ENCODE measurements around the gene MEGF11. TPM values are rescaled to one million over a fixed set of nuclear protein-coding genes. Genes with fewer than 3 reads are reported as not detected.

Gene MEGF11
- total and polyA plus RNA-seq, 9 donors = 0.04 to 11.4 (median 0.40) TPM; not detected in 2

DNA sequence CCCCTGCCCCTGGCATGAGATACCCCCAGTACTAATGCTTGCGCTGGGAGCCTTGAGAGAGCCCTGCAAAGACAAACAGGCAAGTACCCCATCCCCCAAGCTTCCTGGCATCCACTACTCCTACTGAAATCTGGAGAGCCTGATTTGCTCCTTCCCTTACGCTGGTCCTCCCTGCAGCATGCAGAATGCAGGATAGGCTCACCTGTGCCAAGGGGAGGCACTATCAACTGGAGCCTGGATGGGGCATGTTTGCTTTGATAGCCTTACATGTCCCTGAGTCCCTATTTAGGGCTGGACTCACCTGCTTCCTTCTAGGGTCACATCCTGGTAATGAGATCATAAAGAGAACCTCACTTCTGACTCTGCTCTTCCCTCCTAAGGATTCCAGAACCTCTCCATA lies 341.3 kb downstream of the MEGF11 start:
- no peak for DNase-seq
- Histone ChIP-seq H3K4me3 (no peak overlapping the region), H3K9me3 (no peaks in the 10 kb centered on the region), H3K4me1 (ENCODE audit: insufficient read depth) (peaks cover 8% of the 10 kb centered on the region), H3K27ac (no peak overlapping the region), H3K27me3 (no peaks in the 10 kb centered on the region), H3K36me3 (no peaks in the 10 kb centered on the region)
- intact Hi-C loops (cut with DNase I) = loop anchor here in 1 of 4 donors (10.0 kb wide), 1 partner anchor 373 kb away; no protein-coding TSS in a partner anchor
- TF ChIP-seq CTCF (IDR thresholded peaks at IDR 0.05) (no peak), POLR2A (IDR thresholded peaks at IDR 0.05) (no peak), EP300 (IDR thresholded peaks at IDR 0.05) (no peak)
- 92 to 100% (median 95%) methylated on average over 2 of the region's 2 CpGs for WGBS, 3 donors

DNA sequence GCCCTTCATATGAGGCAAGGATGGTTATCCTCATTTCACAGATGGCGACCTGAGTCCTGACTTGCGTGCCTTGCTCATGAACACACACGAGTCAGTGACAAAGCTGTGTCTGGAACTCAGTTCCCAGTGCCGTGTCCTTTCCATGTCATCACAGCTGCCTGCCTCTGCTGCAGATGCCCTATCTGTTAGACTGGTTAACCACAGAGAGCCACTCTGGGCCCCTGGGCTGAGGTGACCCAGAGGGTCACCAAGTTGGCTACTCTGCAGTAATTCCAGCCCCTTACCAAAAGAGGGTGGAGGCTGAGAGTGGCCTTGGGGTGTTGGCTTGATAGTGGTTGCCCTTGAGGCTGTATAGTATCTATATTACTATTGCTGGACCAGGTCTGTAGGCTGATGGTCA lies 343.2 kb downstream of the MEGF11 start:
- WGBS, 3 donors = 92 to 96% (median 95%) methylated on average over 4 of the region's 4 CpGs
- no peak for TF ChIP-seq EP300 (IDR thresholded peaks at IDR 0.05)
- H3K4me1 ChIP-seq (ENCODE audit: insufficient read depth) = no peaks in the 10 kb centered on the region
- no peaks in the 10 kb centered on the region for H3K9me3 ChIP-seq
- H3K27ac ChIP-seq = no peak overlapping the region
- no peaks in the 10 kb centered on the region for H3K27me3 ChIP-seq
- no peak for DNase-seq
- H3K36me3 ChIP-seq = no peaks in the 10 kb centered on the region
- no peak overlapping the region for H3K4me3 ChIP-seq
- intact Hi-C loops (cut with DNase I) = loop anchor here in 1 of 4 donors (10.0 kb wide), 1 partner anchor 374 kb away; no protein-coding TSS in a partner anchor

DNA sequence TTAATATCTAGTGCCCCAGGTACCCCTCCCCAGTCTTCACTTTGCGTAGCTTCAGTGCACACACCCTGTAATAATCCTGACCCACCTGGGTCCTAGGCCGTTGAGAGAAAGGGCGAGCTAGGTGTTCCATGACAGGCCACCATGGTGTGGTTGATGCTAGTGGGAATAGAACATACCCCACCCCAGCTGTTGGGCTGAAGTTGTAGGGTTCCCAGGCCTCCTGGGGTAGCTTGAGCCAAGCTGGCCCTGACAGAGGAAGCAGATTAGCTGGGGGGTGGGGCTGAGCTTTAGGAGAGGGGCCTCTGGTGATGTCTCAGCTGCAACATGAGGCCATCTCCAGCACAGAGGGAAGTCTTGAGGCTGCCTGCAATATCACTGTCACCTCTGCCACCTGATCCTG lies 343.7 kb downstream of the MEGF11 start:
- no peak for DNase-seq
- TF ChIP-seq POLR2A (IDR thresholded peaks at IDR 0.05) = no peak
- intact Hi-C loops (cut with DNase I) = loop anchor here in 1 of 4 donors (10.0 kb wide), 1 partner anchor 375 kb away; no protein-coding TSS in a partner anchor
- H3K9me3 ChIP-seq = no peaks in the 10 kb centered on the region
- no peaks in the 10 kb centered on the region for H3K4me1 ChIP-seq (ENCODE audit: insufficient read depth)
- WGBS, 3 donors = 92 to 97% (median 94%) methylated on average over 3 of the region's 3 CpGs
- no peaks in the 10 kb centered on the region for H3K27me3 ChIP-seq
- no peak overlapping the region for H3K4me3 ChIP-seq
- no peak overlapping the region for H3K27ac ChIP-seq
- no peaks in the 10 kb centered on the region for H3K36me3 ChIP-seq

DNA sequence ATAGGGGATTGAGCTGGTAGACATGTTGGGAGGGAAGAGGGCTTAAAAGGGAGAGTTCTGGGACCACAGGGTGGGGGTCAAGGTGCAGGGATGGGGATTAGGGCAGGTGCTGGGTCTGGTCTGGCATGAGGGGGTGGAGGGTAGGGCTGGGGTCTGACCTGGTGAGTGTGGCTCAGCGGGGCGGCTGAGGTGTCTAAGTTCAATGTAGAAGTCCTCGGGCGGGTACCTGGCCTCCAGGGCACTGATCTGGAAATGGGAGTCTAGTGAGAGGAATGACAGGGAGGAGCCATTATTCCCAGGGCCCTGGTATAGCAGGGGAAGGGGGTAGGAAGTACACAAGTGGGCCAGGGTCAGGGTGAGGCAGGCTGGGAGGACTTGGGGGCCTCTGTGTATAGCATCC lies 344.7 kb downstream of the MEGF11 start:
- TF ChIP-seq POLR2A (IDR thresholded peaks at IDR 0.05) (no peak), EP300 (IDR thresholded peaks at IDR 0.05) (no peak), CTCF (IDR thresholded peaks at IDR 0.05) (no peak)
- no peaks in the 10 kb centered on the region for H3K27me3 ChIP-seq
- H3K36me3 ChIP-seq = no peaks in the 10 kb centered on the region
- H3K9me3 ChIP-seq = no peaks in the 10 kb centered on the region
- H3K27ac ChIP-seq = no peak overlapping the region
- WGBS, 3 donors = 93 to 95% (median 95%) methylated on average over 4 of the region's 4 CpGs
- no peak for DNase-seq
- peaks cover 2% of the 10 kb centered on the region for H3K4me1 ChIP-seq (ENCODE audit: insufficient read depth)
- intact Hi-C loops (cut with DNase I) = no loop called here
- no peak overlapping the region for H3K4me3 ChIP-seq

- Histone ChIP-seq H3K36me3 (no peaks in the 10 kb centered on the region), H3K27ac (no peak overlapping the region), H3K9me3 (no peaks in the 10 kb centered on the region), H3K4me3 (no peak overlapping the region), H3K4me1 (ENCODE audit: insufficient read depth) (peaks cover 2% of the 10 kb centered on the region), H3K27me3 (no peaks in the 10 kb centered on the region)
- TF ChIP-seq CTCF (IDR thresholded peaks at IDR 0.05) (no peak), EP300 (IDR thresholded peaks at IDR 0.05) (no peak), POLR2A (IDR thresholded peaks at IDR 0.05) (no peak)
- intact Hi-C loops (cut with DNase I) = no loop called here
- 97 to 100% (median 98%) methylated on average over 3 of the region's 3 CpGs for WGBS, 3 donors
- DNase-seq = no peak
These were observed 345.9 kb downstream of the MEGF11 start for GRCh38 chr15:65907661-65908060.
